ENCODE results near the gene PCSK2.

Gene PCSK2

GRCh38 chr20:17490501-17490900 is 263.7 kb downstream of the PCSK2 start:
- no peak for DNase-seq

- no peak for DNase-seq
Observed at GRCh38 chr20:17491041-17491440, 264.2 kb downstream of the PCSK2 start.

GRCh38 chr20:17491488-17491887 is 264.6 kb downstream of the PCSK2 start:
- DNase-seq = no peak

- no peak for DNase-seq
Observed at GRCh38 chr20:17493173-17493572, 266.3 kb downstream of the PCSK2 start.

- DNase-seq = no peak
Observed at GRCh38 chr20:17494201-17494600, 267.4 kb downstream of the PCSK2 start.

- DNase-seq = no peak
Observed at GRCh38 chr20:17495826-17496225, 269.0 kb downstream of the PCSK2 start.

- no peak for DNase-seq
Observed at GRCh38 chr20:17497821-17498580, 271.2 kb downstream of the PCSK2 start.

GRCh38 chr20:17498641-17499040 is 271.8 kb downstream of the PCSK2 start:
- DNase-seq = no peak

GRCh38 chr20:17499041-17499440 is 272.2 kb downstream of the PCSK2 start:
- DNase-seq = no peak

- no peak for DNase-seq
Observed at GRCh38 chr20:17500271-17500670, 273.4 kb downstream of the PCSK2 start.

GRCh38 chr20:17500826-17501225 is 274.0 kb downstream of the PCSK2 start:
- DNase-seq = no peak

- DNase-seq = no peak
Observed at GRCh38 chr20:17501701-17502100, 274.9 kb downstream of the PCSK2 start.

GRCh38 chr20:17502105-17502504 is 275.3 kb downstream of the PCSK2 start:
- DNase-seq = no peak

GRCh38 chr20:17503301-17504065 is 276.6 kb downstream of the PCSK2 start:
- DNase-seq = no peak

GRCh38 chr20:17504066-17504897 is 277.4 kb downstream of the PCSK2 start:
- DNase-seq = no peak

- DNase-seq = peak; percentile 54
Observed at GRCh38 chr20:17504898-17505635, 278.2 kb downstream of the PCSK2 start.

GRCh38 chr20:17505636-17506517 is 279.0 kb downstream of the PCSK2 start:
- DNase-seq = no peak

GRCh38 chr20:17507032-17507431 is 280.2 kb downstream of the PCSK2 start:
- DNase-seq = no peak

GRCh38 chr20:17507531-17507930 is 280.7 kb downstream of the PCSK2 start:
- DNase-seq = no peak

GRCh38 chr20:17508756-17509155 is 281.9 kb downstream of the PCSK2 start:
- no peak for DNase-seq

- DNase-seq = no peak
Observed at GRCh38 chr20:17510548-17510947, 283.7 kb downstream of the PCSK2 start.

- DNase-seq = no peak
Observed at GRCh38 chr20:17511401-17511800, 284.6 kb downstream of the PCSK2 start.

All from NCI-H1436 (cell line).